Endothelial cell (in vitro differentiated cells): ENCODE measurements around the gene ADD2. TPM values are rescaled to one million over a fixed set of nuclear protein-coding genes. Genes with fewer than 3 reads are reported as not detected.

Experiments used
- DNase-seq: peaks from one replicate; pipeline ENCODE4 v3.0.0; 2021; ENCODE audit warnings: low spot score
- H3K27ac Mint-ChIP-seq: one replicate; pipeline ENCODE4 v1.8.0; 2021; ENCODE audit warnings: mixed read lengths, inconsistent platforms; ENCODE audit not compliant: unreplicated experiment
- H3K27me3 Mint-ChIP-seq: one replicate; pipeline ENCODE4 v1.8.0; 2021; ENCODE audit warnings: mild to moderate bottlenecking, moderate library complexity, mixed read lengths, inconsistent platforms; ENCODE audit not compliant: unreplicated experiment
- H3K36me3 Mint-ChIP-seq: one replicate; pipeline ENCODE4 v1.8.0; 2021; ENCODE audit warnings: mild to moderate bottlenecking, low read depth, mixed read lengths, inconsistent platforms; ENCODE audit not compliant: unreplicated experiment
- H3K4me1 Mint-ChIP-seq: one replicate; pipeline ENCODE4 v1.8.0; 2021; ENCODE audit warnings: mild to moderate bottlenecking, mixed read lengths, inconsistent platforms; ENCODE audit not compliant: unreplicated experiment
- H3K4me3 Mint-ChIP-seq: one replicate; pipeline ENCODE4 v1.8.0; 2021; ENCODE audit warnings: mild to moderate bottlenecking, mixed read lengths, inconsistent platforms; ENCODE audit not compliant: unreplicated experiment
- H3K9me3 Mint-ChIP-seq: one replicate; pipeline ENCODE4 v1.8.0; 2021; ENCODE audit warnings: mixed read lengths, inconsistent platforms; ENCODE audit not compliant: unreplicated experiment
- CTCF ChIP-seq: fragments of 200-600 bp; sonication (generic); IDR thresholded peaks from one replicate; pipeline ENCODE4 v1.5.0; 2021; ENCODE audit warnings: antibody characterized with exemption; ENCODE audit not compliant: unreplicated experiment
- total RNA-seq: library from RNA; stranded (reverse); fragmentation: NEBNext Ultra II Directional; extraction: Animal tissue kit (Norgen Biotek cat#: 25700); gene quantifications from one replicate; pipeline ENCODE4 v1.2.1, GENCODE V29; 2021; ENCODE audit not compliant: unreplicated experiment

ADD2 gene
- total RNA-seq, 1 donor from 2014 or later, result 54.0 TPM

- H3K27me3 Mint-ChIP-seq, result peaks cover 2% of the 10 kb centered on the region
- H3K27ac Mint-ChIP-seq, result no peak overlapping the region
- DNase-seq, result no peak
- no peak overlapping the region for H3K4me3 Mint-ChIP-seq
- peaks cover 3% of the 10 kb centered on the region for H3K4me1 Mint-ChIP-seq
- H3K9me3 Mint-ChIP-seq, result no peaks in the 10 kb centered on the region
- H3K36me3 Mint-ChIP-seq, result no peaks in the 10 kb centered on the region
- TF ChIP-seq CTCF, result no peak
These were observed 155.4 kb downstream of the ADD2 start for GRCh38 chr2:70612574-70612973.

- TF ChIP-seq CTCF, result no peak
- Mint-ChIP-seq H3K36me3 (no peaks in the 10 kb centered on the region), H3K4me3 (no peak overlapping the region), H3K4me1 (peaks cover 11% of the 10 kb centered on the region), H3K9me3 (no peaks in the 10 kb centered on the region), H3K27me3 (peaks cover 2% of the 10 kb centered on the region), H3K27ac (no peak overlapping the region)
- no peak for DNase-seq
These were observed 159.6 kb downstream of the ADD2 start for GRCh38 chr2:70608373-70608772.

GRCh38 chr2:70607121-70607561 is 160.9 kb downstream of the ADD2 start:
- H3K4me1 Mint-ChIP-seq, result peaks cover 23% of the 10 kb centered on the region
- H3K9me3 Mint-ChIP-seq, result no peaks in the 10 kb centered on the region
- no peak for TF ChIP-seq CTCF
- no peak overlapping the region for H3K27ac Mint-ChIP-seq
- peaks cover 2% of the 10 kb centered on the region for H3K27me3 Mint-ChIP-seq
- no peaks in the 10 kb centered on the region for H3K36me3 Mint-ChIP-seq
- DNase-seq, result no peak
- no peak overlapping the region for H3K4me3 Mint-ChIP-seq

Other genes starting within 250 kb of the ADD2 start
- 4.7 TPM for gene TGFA, start 214.4 kb downstream of the ADD2 start, total RNA-seq
- gene FIGLA, start 22.4 kb upstream of the ADD2 start, total RNA-seq, result not detected
- gene CLEC4F, start 52.4 kb upstream of the ADD2 start, total RNA-seq, result 0.23 TPM
- 0.74 TPM for gene CD207, start 67.6 kb upstream of the ADD2 start, total RNA-seq
- gene VAX2, start 132.4 kb upstream of the ADD2 start, total RNA-seq, result 2.2 TPM
- gene ATP6V1B1, start 167.7 kb upstream of the ADD2 start, total RNA-seq, result not detected
- 0.56 TPM for gene ANKRD53, start 210.4 kb upstream of the ADD2 start, total RNA-seq
- gene TEX261, start 226.7 kb upstream of the ADD2 start, total RNA-seq, result 37.1 TPM